Measurements from ENCODE around the gene OSMR. TPM values are rescaled to one million over a fixed set of nuclear protein-coding genes. Genes with fewer than 3 reads are reported as not detected.
"Not testable (repeated sequence)": the region's sequence is repeated elsewhere in the genome, so short reads cannot be mapped to it uniquely, and the experiment has no call there.

The OSMR gene
- total RNA-seq, 1 experiment from 2014 or later = 0.14 TPM

DNA sequence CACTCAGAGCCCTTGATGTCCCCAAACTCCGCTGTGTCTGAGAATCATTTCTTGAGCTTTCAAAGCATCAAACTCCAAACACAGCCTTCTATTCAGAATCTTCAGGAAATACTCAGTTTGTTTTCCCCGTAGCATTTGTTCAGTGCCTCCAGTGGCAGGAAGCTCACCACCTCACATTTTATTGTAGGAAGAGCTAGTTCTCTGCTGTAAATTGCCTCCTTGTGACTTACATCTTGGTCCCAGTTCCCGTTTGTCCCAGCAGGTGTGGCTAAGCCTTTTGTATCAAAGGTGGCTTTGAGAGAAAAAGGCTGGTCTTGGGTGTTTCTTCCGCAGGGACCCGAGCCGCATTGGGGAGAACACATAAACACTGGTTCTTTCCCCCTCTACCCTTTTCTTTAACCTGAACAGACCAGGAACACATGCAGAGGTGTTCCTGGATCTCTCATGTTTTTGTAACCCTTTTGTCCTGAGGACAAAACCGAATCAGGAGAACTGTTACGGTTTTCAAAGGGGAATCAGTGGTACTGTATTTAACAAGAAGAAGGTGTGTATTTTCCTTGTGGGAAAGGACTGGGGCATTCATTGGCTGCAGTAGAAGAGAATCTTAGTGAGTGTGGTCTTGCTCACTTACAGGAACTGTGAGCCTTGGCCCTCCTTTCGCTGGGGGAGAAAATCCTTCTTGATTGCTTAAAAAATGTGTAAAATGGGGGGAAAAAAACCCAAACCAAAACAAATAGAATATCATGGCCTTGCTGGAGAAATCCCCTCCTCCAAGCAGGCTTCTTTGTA lies 1.9 kb downstream of the OSMR start:
- no peak overlapping the region for H3K4me3 ChIP-seq
- no peak for DNase-seq

DNA sequence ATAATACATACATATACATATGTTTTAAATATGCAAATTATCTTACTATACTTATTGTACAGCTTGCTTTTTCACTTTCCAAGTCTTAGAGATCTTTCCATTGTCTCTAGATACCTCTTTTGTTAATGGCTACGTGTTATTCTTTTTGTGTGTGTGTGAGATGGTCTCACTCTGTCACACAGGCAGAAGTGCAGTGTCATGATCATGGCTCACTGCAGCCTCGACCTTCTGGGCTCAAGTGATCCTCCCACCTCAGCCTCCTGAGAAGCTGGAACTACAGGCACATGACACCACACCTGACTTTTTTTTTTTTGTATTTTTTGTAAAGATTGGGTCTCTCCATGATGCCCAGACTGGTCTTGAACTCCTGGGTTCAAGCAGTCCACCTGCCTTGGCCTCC lies 2.8 kb downstream of the OSMR start:
- Histone ChIP-seq H3K4me3 (no peak overlapping the region), H3K36me3 (no peaks in the 10 kb centered on the region), H3K27ac (no peak overlapping the region), H3K27me3 (no peaks in the 10 kb centered on the region), H3K9me3 (replicated peaks) (0 out of 2 replicates have a peak, but pooled peaks cover 3% of the 10 kb centered on the region), H3K4me1 (no peaks in the 10 kb centered on the region)
- DNase-seq = no peak

More for the DNA sequence above, 1.9 kb downstream of the OSMR start:
- 0 out of 2 replicates have a peak, but pooled peaks cover 3% of the 10 kb centered on the region for H3K9me3 ChIP-seq (replicated peaks)
- H3K27me3 ChIP-seq = no peaks in the 10 kb centered on the region
- H3K36me3 ChIP-seq = no peaks in the 10 kb centered on the region
- H3K4me1 ChIP-seq = no peaks in the 10 kb centered on the region
- no peak overlapping the region for H3K27ac ChIP-seq

DNA sequence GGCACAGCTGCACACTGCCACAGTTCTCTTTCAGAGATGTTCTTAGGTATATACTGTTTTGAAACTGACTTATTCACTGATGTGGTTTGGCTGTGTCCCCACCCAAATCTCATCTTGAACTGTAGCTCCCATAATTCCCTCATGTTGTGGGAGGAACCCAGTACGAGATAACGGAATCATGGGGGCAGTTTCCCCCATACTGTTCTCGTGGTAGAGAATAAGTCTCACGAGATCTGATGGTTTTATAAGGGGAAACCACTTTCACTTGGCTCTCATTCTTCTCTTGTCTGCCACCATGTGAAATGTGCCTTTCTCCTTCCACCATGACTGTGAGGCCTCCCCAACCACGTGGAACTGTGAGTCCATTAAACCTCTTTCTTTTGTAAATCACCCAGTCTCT lies 5.8 kb downstream of the OSMR start:
- not testable (repeated sequence) for H3K4me1 ChIP-seq; H3K36me3 ChIP-seq; H3K9me3 ChIP-seq (replicated peaks); DNase-seq; H3K27ac ChIP-seq; H3K27me3 ChIP-seq; H3K4me3 ChIP-seq

GRCh38 chr5:38853753-38854470 lies 8.1 kb downstream of the OSMR start:
- Histone ChIP-seq H3K27me3 (no peaks in the 10 kb centered on the region), H3K4me1 (no peaks in the 10 kb centered on the region), H3K27ac (no peak overlapping the region), H3K36me3 (no peaks in the 10 kb centered on the region), H3K4me3 (no peak overlapping the region), H3K9me3 (replicated peaks) (0 out of 2 replicates have a peak, but pooled peaks cover 3% of the 10 kb centered on the region)
- DNase-seq = no peak

DNA sequence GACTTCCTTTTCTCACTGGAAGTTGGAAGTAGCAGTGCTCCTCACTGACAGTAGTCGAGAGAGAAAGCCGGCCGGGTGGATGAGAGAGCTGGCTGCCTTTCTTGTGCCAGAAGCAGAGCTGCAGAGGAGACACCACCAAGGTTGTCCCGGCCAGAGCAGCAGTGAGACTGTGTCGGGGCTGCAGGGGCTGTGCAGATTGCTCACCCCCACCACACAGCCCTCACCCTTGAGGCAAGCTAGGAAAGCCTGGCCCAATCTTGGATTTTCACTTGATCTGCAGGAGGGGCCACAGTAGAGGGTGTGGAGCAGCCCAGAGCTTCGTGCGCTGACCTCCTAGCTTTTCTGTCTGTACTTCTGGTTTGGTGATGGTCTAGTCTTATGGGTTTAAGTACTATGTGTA lies 9.1 kb downstream of the OSMR start:
- H3K27me3 ChIP-seq = no peaks in the 10 kb centered on the region
- no peaks in the 10 kb centered on the region for H3K36me3 ChIP-seq
- 0 out of 2 replicates have a peak, but pooled peaks cover 3% of the 10 kb centered on the region for H3K9me3 ChIP-seq (replicated peaks)
- H3K4me1 ChIP-seq = no peaks in the 10 kb centered on the region
- no peak overlapping the region for H3K27ac ChIP-seq
- no peak for DNase-seq
- H3K4me3 ChIP-seq = no peak overlapping the region

GRCh38 chr5:38856660-38857059 lies 10.8 kb downstream of the OSMR start:
- H3K4me1 ChIP-seq = no peaks in the 10 kb centered on the region
- H3K27me3 ChIP-seq = no peaks in the 10 kb centered on the region
- no peak for DNase-seq
- H3K4me3 ChIP-seq = no peak overlapping the region
- 0 out of 2 replicates have a peak, but pooled peaks cover 3% of the 10 kb centered on the region for H3K9me3 ChIP-seq (replicated peaks)
- no peaks in the 10 kb centered on the region for H3K36me3 ChIP-seq
- H3K27ac ChIP-seq = no peak overlapping the region

GRCh38 chr5:38858839-38859238 lies 13.0 kb downstream of the OSMR start:
- Histone ChIP-seq H3K9me3 (replicated peaks) (no peaks in the 10 kb centered on the region), H3K4me1 (no peaks in the 10 kb centered on the region), H3K27me3 (no peaks in the 10 kb centered on the region), H3K36me3 (no peaks in the 10 kb centered on the region), H3K27ac (no peak overlapping the region), H3K4me3 (no peak overlapping the region)
- no peak for DNase-seq

GRCh38 chr5:38861986-38862770 lies 16.4 kb downstream of the OSMR start:
- H3K27ac ChIP-seq; H3K4me1 ChIP-seq; H3K4me3 ChIP-seq; H3K27me3 ChIP-seq; DNase-seq; H3K36me3 ChIP-seq; H3K9me3 ChIP-seq (replicated peaks): not testable (repeated sequence)

DNA sequence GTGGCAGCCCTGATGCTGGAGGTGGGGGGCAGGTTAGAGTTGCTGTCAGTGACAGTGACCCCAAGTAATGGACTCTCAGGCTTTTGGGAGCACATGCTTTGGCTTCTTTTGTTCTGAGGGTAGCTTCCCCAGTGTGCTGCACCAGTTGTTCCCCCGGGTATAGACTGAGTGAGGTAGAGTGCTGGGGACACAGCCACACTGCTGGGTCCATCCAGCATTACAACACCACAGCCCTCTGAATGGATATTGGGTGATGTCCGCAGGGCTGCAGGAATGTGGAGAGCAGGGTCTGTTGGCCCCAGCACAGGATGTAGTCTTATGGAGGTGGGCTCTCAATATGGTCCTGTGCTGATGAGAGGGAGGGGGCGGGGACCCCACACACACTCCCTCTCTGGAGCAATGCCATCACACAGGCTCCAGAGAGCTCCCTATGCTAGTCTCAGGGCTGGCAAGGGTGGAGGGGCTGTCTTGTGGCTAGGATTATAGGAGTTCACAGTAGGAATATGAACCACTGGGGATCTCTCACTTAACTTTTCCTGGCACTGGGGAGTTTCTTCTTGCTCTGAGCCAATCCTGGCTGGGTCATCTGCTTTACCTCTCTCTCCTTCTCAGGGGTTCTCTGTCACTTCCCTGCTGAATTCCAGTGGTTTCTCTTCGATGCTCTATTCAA lies 20.7 kb downstream of the OSMR start:
- Histone ChIP-seq H3K4me3 (no peak overlapping the region), H3K4me1 (no peaks in the 10 kb centered on the region), H3K27me3 (no peaks in the 10 kb centered on the region), H3K36me3 (no peaks in the 10 kb centered on the region), H3K27ac (no peak overlapping the region), H3K9me3 (replicated peaks) (no peaks in the 10 kb centered on the region)
- no peak for DNase-seq

GRCh38 chr5:38867032-38867398 lies 21.2 kb downstream of the OSMR start:
- no peak overlapping the region for H3K27ac ChIP-seq
- no peaks in the 10 kb centered on the region for H3K27me3 ChIP-seq

DNA sequence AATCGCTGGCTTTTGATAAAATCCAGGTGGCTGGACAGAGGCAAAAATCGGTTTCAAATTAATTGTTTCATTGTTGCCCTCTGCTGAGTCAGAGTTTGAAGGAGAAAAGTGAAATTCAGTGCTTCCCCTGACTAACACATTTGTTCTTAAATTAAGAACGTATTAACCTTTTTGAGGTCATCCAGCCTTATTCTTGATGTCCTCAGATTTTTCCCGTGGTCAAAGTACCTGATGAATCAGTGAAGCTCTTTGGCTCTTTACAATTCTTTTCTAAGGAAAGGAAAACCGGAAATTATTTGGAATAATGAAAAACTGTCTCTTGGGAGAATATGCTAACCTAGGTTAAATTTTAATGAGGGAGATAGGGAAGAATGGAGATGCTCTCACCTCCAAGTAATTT lies 21.6 kb downstream of the OSMR start:
- DNase-seq = no peak
- Histone ChIP-seq H3K4me1 (no peaks in the 10 kb centered on the region), H3K36me3 (no peaks in the 10 kb centered on the region), H3K9me3 (replicated peaks) (no peaks in the 10 kb centered on the region), H3K27ac (no peak overlapping the region), H3K4me3 (no peak overlapping the region), H3K27me3 (no peaks in the 10 kb centered on the region)

More at GRCh38 chr5:38867032-38867398, 21.2 kb downstream of the OSMR start:
- Histone ChIP-seq H3K36me3 (no peaks in the 10 kb centered on the region), H3K4me3 (no peak overlapping the region), H3K9me3 (replicated peaks) (no peaks in the 10 kb centered on the region), H3K4me1 (no peaks in the 10 kb centered on the region)
- no peak for DNase-seq

DNA sequence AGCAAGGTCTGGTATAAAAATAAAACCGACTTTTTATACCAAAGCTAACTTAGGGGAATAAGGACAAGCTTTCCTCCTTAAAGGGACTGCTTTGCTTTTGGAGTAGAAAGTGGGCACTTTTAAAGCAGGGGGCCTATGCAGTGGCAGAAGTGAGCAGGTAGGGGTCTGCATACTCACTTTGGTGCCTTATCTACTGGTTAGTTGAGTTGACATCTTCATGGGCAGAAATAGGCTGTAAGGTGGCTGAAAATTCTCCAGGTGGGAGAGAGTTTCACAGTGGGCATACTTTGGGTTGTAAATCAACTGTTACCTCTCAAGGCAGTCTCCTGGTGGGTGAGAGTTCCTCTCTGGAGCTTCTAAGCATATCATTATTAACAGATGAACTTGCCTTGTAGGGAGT lies 24.8 kb downstream of the OSMR start:
- H3K9me3 ChIP-seq (replicated peaks) = no peaks in the 10 kb centered on the region
- H3K27ac ChIP-seq = no peak overlapping the region
- no peaks in the 10 kb centered on the region; the same call in 1 of the 2 replicates for H3K27me3 ChIP-seq
- no peaks in the 10 kb centered on the region for H3K4me1 ChIP-seq
- no peak for DNase-seq
- no peak overlapping the region for H3K4me3 ChIP-seq
- no peaks in the 10 kb centered on the region for H3K36me3 ChIP-seq

- Histone ChIP-seq H3K27ac (no peak overlapping the region), H3K27me3 (no peaks in the 10 kb centered on the region; the same call in 1 of the 2 replicates), H3K4me3 (no peak overlapping the region), H3K4me1 (no peaks in the 10 kb centered on the region), H3K36me3 (no peaks in the 10 kb centered on the region), H3K9me3 (replicated peaks) (no peaks in the 10 kb centered on the region)
- DNase-seq = no peak
These were observed 25.3 kb downstream of the OSMR start for GRCh38 chr5:38871058-38871605.

- no peaks in the 10 kb centered on the region; the same call in 1 of the 2 replicates for H3K27me3 ChIP-seq
- H3K4me1 ChIP-seq = no peaks in the 10 kb centered on the region
- no peaks in the 10 kb centered on the region for H3K36me3 ChIP-seq
- H3K9me3 ChIP-seq (replicated peaks) = no peaks in the 10 kb centered on the region
- no peak for DNase-seq
- H3K27ac ChIP-seq = no peak overlapping the region
- no peak overlapping the region for H3K4me3 ChIP-seq
These were observed 26.2 kb downstream of the OSMR start for GRCh38 chr5:38871790-38872551.
